ENCODE measurements around the gene CCDC92B.

DNA sequence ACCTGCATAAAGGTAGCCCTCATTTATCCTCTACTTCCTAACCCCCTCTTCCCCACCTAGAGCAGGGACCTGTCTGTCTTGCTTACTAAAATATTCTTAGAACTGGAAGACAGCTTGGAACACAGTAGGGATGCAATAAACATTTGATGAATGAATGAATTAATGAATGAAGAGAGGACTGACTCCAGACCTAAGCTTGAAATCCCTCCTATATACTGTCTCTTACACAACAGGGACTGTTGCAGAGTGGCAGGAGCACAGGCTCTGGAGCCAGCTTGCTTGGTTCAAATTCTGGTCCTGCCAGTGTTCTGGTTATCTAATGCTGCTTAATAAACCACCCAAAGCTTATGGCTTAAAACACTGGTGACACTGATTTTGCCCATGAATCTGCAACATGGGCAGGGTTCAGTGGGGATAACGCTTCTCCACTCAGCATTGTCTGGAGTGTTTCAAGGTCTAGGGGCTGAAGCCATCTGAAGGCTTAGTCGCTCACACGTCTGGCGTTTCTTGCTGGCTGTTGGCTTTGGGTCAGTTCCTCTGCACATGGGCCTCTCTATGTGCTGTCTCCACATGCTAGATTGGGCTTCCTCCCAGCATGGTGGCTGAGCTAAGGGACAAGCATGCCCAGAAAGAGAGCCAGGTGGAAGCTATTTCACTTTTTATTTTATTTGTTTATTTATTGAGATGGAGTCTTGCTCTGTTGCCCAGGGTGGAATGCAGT, 34.0 kb upstream of the CCDC92B start:
- TF ChIP-seq, protein P1, sequence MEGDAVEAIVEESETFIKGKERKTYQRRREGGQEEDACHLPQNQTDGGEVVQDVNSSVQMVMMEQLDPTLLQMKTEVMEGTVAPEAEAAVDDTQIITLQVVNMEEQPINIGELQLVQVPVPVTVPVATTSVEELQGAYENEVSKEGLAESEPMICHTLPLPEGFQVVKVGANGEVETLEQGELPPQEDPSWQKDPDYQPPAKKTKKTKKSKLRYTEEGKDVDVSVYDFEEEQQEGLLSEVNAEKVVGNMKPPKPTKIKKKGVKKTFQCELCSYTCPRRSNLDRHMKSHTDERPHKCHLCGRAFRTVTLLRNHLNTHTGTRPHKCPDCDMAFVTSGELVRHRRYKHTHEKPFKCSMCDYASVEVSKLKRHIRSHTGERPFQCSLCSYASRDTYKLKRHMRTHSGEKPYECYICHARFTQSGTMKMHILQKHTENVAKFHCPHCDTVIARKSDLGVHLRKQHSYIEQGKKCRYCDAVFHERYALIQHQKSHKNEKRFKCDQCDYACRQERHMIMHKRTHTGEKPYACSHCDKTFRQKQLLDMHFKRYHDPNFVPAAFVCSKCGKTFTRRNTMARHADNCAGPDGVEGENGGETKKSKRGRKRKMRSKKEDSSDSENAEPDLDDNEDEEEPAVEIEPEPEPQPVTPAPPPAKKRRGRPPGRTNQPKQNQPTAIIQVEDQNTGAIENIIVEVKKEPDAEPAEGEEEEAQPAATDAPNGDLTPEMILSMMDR (IDR thresholded peaks at IDR 0.05; ENCODE audit: low read depth, low read length), result no peak
- TF ChIP-seq POLR2A (IDR thresholded peaks at IDR 0.05; ENCODE audit: extremely low read depth, insufficient read length) (no peak), MYC (IDR thresholded peaks at IDR 0.05; ENCODE audit: low read depth, low read length) (no peak)
- TF ChIP-seq, protein P2, sequence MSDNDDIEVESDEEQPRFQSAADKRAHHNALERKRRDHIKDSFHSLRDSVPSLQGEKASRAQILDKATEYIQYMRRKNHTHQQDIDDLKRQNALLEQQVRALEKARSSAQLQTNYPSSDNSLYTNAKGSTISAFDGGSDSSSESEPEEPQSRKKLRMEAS (IDR thresholded peaks at IDR 0.05; ENCODE audit: low read depth, low read length), result no peak

Data from NB4 (cell line).